Measurements from ENCODE around the gene AHR.
A peak's percentile ranks its signal among the peaks of the same experiment; 100 is the strongest.

Gene AHR

GRCh38 chr7:17329440-17329839, 31.0 kb downstream of the AHR start:
- Histone ChIP-seq H3K4me1 (ENCODE audit: control insufficient read depth, insufficient read depth, low read length) (no peaks in the 10 kb centered on the region), H3K27ac (ENCODE audit: extremely low read depth, low read depth, low read length) (no peak overlapping the region), H3K36me3 (ENCODE audit: control insufficient read depth in 2 of 2, insufficient read depth in 1 of 2, low read length in 2 of 2) (peaks cover 4 to 10% of the 10 kb centered on the region in 2 experiments), H3K9me3 (ENCODE audit: control insufficient read depth, insufficient read depth, low read depth, low read length) (no peaks in the 10 kb centered on the region), H3K4me3 (ENCODE audit: low read depth, low read length) (no peak overlapping the region)
- ChIA-PET CTCF (interaction anchor here (0.6 to 0.7 kb wide), 2 partner anchors 670 to 735 kb away, joined by 3 read pairs; no protein-coding TSS in a partner anchor), POLR2A (no interaction called here)
- TF ChIP-seq, protein P1, sequence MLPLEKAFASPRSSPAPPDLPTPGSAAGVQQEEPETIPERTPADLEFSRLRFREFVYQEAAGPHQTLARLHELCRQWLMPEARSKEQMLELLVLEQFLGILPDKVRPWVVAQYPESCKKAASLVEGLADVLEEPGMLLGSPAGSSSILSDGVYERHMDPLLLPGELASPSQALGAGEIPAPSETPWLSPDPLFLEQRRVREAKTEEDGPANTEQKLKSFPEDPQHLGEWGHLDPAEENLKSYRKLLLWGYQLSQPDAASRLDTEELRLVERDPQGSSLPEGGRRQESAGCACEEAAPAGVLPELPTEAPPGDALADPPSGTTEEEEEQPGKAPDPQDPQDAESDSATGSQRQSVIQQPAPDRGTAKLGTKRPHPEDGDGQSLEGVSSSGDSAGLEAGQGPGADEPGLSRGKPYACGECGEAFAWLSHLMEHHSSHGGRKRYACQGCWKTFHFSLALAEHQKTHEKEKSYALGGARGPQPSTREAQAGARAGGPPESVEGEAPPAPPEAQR (tag by site-specific recombination; IDR thresholded peaks at IDR 0.05), result no peak
- no peak for TF ChIP-seq ZNF148 (tag by site-specific recombination; IDR thresholded peaks at IDR 0.05; ENCODE audit: borderline replicate concordance)
- no peak for TF ChIP-seq ZNF544 (tag by site-specific recombination; IDR thresholded peaks at IDR 0.05)
- TF ChIP-seq, protein P2, sequence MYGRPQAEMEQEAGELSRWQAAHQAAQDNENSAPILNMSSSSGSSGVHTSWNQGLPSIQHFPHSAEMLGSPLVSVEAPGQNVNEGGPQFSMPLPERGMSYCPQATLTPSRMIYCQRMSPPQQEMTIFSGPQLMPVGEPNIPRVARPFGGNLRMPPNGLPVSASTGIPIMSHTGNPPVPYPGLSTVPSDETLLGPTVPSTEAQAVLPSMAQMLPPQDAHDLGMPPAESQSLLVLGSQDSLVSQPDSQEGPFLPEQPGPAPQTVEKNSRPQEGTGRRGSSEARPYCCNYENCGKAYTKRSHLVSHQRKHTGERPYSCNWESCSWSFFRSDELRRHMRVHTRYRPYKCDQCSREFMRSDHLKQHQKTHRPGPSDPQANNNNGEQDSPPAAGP (tag by site-specific recombination; IDR thresholded peaks at IDR 0.05), result no peak
- TF ChIP-seq ZNF658 (tag by site-specific recombination; IDR thresholded peaks at IDR 0.05), result no peak
- TF ChIP-seq SETDB1 (IDR thresholded peaks at IDR 0.05; ENCODE audit: insufficient read length, low read length), result no peak
- TF ChIP-seq ZFP69B (tag by site-specific recombination; IDR thresholded peaks at IDR 0.05), result no peak
- TF ChIP-seq PATZ1 (tag by site-specific recombination; IDR thresholded peaks at IDR 0.05), result no peak
- TF ChIP-seq, protein P3, sequence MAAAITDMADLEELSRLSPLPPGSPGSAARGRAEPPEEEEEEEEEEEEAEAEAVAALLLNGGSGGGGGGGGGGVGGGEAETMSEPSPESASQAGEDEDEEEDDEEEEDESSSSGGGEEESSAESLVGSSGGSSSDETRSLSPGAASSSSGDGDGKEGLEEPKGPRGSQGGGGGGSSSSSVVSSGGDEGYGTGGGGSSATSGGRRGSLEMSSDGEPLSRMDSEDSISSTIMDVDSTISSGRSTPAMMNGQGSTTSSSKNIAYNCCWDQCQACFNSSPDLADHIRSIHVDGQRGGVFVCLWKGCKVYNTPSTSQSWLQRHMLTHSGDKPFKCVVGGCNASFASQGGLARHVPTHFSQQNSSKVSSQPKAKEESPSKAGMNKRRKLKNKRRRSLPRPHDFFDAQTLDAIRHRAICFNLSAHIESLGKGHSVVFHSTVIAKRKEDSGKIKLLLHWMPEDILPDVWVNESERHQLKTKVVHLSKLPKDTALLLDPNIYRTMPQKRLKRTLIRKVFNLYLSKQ (tag by site-specific recombination; IDR thresholded peaks at IDR 0.05; ENCODE audit: borderline replicate concordance), result no peak
- TF ChIP-seq ZNF629 (tag by site-specific recombination; IDR thresholded peaks at IDR 0.05), result no peak

GRCh38 chr7:17331891-17332501, 33.5 kb downstream of the AHR start:
- H3K27ac ChIP-seq (ENCODE audit: extremely low read depth, low read depth, low read length), result no peak overlapping the region
- ChIA-PET POLR2A (no interaction called here), CTCF (interaction anchor here (0.6 kb wide), 1 partner anchor 422 kb away, joined by 3 read pairs; no protein-coding TSS in a partner anchor)
- peaks cover 9 to 15% of the 10 kb centered on the region in 2 experiments; a peak in 2 of 3 replicates for H3K36me3 ChIP-seq (ENCODE audit: control insufficient read depth in 2 of 2, insufficient read depth in 1 of 2, low read length in 2 of 2)
- H3K9me3 ChIP-seq (ENCODE audit: control insufficient read depth, insufficient read depth, low read depth, low read length), result no peaks in the 10 kb centered on the region
- TF ChIP-seq, protein P4, sequence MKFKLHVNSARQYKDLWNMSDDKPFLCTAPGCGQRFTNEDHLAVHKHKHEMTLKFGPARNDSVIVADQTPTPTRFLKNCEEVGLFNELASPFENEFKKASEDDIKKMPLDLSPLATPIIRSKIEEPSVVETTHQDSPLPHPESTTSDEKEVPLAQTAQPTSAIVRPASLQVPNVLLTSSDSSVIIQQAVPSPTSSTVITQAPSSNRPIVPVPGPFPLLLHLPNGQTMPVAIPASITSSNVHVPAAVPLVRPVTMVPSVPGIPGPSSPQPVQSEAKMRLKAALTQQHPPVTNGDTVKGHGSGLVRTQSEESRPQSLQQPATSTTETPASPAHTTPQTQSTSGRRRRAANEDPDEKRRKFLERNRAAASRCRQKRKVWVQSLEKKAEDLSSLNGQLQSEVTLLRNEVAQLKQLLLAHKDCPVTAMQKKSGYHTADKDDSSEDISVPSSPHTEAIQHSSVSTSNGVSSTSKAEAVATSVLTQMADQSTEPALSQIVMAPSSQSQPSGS (tag by site-specific recombination; IDR thresholded peaks at IDR 0.05; ENCODE audit: low read depth), result peak; percentile 58; the same call in 1 of the 2 replicates
- TF ChIP-seq ZNF626 (tag by site-specific recombination; IDR thresholded peaks at IDR 0.05) (no peak), ZBTB21 (tag by site-specific recombination; IDR thresholded peaks at IDR 0.05) (0 out of 2 replicates have a peak, but pooled peaks have one; percentile 14), ZNF629 (tag by site-specific recombination; IDR thresholded peaks at IDR 0.05) (peak; percentile 33; the same call in 1 of the 2 replicates)
- H3K4me3 ChIP-seq (ENCODE audit: low read depth, low read length), result no peak overlapping the region
- H3K4me1 ChIP-seq (ENCODE audit: control insufficient read depth, insufficient read depth, low read length), result no peaks in the 10 kb centered on the region
